GM06990 (cell line): ENCODE measurements around the gene S100A4.
A peak's percentile ranks its signal among the peaks of the same experiment; 100 is the strongest.

Experiments
- DNase-seq: peaks from one replicate; pipeline ENCODE4 v3.0.0-alpha.2; 2011; ENCODE audit not compliant: insufficient read length; ENCODE audit errors: extremely low read depth
- H3K27me3 ChIP-seq: replicated peaks from 2 replicates; pipeline ENCODE4 v1.6.0; 2011; ENCODE audit warnings: low read length; ENCODE audit not compliant: control insufficient read depth, insufficient read depth
- H3K36me3 ChIP-seq: 2 replicates; pipeline ENCODE4 v1.5.1; 2011; ENCODE audit warnings: low read length; ENCODE audit not compliant: control insufficient read depth, insufficient read depth
- H3K4me3 ChIP-seq: replicated peaks from 2 replicates; pipeline ENCODE4 v1.5.1; 2011; ENCODE audit warnings: low read depth, mild to moderate bottlenecking, control low read depth, low read length
- TF ChIP-seq, protein P1 (sequence below): IDR thresholded peaks from 2 replicates; pipeline ENCODE4 v1.5.1; 2011; ENCODE audit warnings: low read length, control low read depth, mild to moderate bottlenecking, inconsistent platforms; ENCODE audit not compliant: insufficient read depth, poor library complexity, severe bottlenecking

S100A4 gene

DNA sequence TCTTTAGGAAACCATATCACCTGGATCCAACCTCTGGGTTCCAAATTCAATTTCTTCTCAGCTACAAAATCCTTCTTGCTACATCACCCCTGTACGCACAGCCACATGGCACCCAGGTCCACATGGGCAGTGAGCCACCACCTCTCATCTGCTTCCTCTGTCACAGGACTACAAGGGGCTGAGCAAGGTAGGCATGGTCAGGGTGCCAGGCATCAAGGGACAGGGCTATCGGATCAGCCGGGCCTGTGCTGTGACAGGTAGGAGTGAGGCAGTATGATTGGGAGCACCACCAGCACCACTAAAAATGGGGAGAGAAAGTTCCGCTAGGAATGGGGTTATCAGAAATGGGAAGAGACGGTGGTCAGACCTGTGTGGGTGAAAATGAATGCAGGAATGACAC is 39.2 kb downstream of the S100A4 start:
- H3K27me3 ChIP-seq, result no peaks in the 10 kb centered on the region
- H3K36me3 ChIP-seq, result no peaks in the 10 kb centered on the region
- TF ChIP-seq, protein P1, sequence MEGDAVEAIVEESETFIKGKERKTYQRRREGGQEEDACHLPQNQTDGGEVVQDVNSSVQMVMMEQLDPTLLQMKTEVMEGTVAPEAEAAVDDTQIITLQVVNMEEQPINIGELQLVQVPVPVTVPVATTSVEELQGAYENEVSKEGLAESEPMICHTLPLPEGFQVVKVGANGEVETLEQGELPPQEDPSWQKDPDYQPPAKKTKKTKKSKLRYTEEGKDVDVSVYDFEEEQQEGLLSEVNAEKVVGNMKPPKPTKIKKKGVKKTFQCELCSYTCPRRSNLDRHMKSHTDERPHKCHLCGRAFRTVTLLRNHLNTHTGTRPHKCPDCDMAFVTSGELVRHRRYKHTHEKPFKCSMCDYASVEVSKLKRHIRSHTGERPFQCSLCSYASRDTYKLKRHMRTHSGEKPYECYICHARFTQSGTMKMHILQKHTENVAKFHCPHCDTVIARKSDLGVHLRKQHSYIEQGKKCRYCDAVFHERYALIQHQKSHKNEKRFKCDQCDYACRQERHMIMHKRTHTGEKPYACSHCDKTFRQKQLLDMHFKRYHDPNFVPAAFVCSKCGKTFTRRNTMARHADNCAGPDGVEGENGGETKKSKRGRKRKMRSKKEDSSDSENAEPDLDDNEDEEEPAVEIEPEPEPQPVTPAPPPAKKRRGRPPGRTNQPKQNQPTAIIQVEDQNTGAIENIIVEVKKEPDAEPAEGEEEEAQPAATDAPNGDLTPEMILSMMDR, result no peak
- no peak for DNase-seq
- H3K4me3 ChIP-seq, result no peak overlapping the region

DNA sequence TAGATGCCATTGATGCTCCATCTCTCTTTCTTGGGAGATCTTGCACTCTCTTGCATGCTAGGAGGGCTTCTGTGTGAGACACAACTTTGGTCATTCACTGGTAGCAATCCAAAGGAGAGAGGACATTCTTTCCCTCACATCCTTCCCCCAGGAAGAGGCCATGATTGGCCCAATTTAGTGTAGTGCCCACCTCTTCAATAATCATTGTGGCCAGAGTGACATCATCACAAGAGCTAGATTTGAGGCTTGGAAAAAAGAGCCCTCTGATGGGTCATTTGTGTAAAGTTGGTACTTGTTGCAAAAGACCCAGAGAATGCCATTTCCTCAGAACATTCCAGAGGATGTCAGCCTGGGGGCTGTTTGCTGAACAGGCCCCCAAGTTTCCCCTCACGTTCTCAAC is 40.0 kb downstream of the S100A4 start:
- DNase-seq, result no peak

DNA sequence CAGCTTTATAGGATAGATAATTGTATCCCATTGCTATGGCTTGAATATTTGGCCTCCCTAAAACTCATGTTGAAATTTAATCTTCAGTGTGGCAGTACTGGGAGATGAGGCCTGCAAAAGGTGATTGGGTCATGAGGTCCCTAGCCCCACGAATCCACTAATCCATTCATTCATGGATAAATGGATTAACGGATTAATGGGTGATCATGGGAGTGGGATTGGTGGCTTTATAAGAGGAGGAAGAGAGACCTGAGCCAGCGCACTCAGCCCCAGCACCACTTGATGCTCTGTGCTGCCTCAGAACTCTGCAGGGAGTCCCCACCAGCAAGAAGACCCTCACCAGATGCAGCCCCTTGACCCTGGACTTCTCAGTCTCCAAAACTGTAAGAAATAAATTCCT is 41.8 kb downstream of the S100A4 start:
- no peaks in the 10 kb centered on the region for H3K27me3 ChIP-seq
- TF ChIP-seq, protein P1, result no peak
- DNase-seq, result no peak
- no peak overlapping the region for H3K4me3 ChIP-seq
- no peaks in the 10 kb centered on the region for H3K36me3 ChIP-seq

More for the DNA sequence above, 40.0 kb downstream of the S100A4 start:
- TF ChIP-seq, protein P1, result no peak
- no peaks in the 10 kb centered on the region for H3K36me3 ChIP-seq
- no peak overlapping the region for H3K4me3 ChIP-seq
- H3K27me3 ChIP-seq, result no peaks in the 10 kb centered on the region

DNA sequence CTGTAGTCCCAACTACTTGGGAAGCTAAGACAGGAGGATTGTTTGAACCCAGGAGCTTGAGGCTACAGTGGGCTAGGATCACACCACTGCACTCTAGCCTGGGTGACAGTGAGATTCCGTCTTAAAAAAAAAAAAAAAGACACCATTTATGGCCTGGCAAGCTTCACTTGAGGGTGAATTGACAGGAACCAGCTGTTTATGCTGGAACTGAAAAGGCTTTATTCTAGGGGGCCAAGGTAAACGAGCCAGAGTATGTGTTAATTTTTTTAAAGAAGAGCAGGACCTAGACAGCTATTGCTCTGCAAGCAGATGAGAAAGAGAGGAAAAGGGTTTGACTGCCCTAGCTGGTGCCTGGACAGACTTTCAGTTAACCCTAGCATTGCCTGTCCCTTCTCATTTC is 46.9 kb downstream of the S100A4 start:
- TF ChIP-seq, protein P1, result no peak
- Histone ChIP-seq H3K4me3 (no peak overlapping the region), H3K36me3 (no peaks in the 10 kb centered on the region), H3K27me3 (no peaks in the 10 kb centered on the region; the same call in 1 of the 2 replicates)
- no peak for DNase-seq

DNA sequence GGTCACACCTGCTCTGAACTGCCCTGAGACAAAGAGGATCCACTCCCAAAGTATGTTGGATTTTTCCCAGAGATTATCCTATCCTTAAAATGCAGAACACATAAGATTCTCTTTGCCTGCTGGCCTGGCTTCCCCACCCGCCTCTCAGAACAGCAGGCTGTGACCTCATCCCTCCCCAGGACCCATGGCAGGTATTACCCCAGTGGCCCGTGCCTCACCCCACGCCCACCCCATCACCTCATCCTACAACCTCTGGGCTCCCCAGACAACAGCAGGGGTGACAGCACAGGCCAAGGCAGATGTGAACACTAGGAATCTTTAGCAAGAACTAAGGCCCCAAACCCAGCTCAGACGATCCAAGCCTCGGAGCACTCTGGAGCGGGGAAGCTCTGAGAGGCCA is 50.1 kb downstream of the S100A4 start:
- Histone ChIP-seq H3K36me3 (no peaks in the 10 kb centered on the region), H3K27me3 (no peaks in the 10 kb centered on the region; the same call in 1 of the 2 replicates), H3K4me3 (no peak overlapping the region)
- TF ChIP-seq, protein P1, result no peak
- DNase-seq, result no peak

DNA sequence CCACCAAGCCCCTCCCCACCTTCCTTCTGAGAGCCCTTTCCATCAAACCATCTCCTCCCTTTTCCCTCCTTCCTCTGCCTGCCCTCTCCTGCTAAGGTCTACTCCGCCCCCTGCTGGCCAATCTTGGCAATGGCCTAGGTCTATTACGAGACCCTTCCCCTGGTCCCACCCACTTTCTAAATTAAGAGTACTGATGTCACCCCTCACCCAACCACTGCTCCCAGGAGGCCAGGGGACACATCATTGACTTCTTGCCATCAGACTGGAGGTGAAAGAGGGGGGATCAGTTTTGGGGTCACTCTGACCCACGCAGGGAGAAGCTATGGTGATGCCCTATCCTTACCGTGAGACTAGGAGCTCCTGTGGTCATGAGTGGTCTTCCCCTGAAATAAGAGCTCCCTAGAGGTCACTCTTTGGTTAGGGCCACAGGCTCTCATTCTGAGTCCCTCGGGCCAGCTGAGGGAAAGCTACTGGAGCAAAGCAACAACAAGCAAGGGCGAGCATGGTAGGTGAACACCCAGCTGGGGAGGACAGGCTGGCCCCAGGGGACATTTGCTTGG is 50.5 kb downstream of the S100A4 start:
- no peak overlapping the region for H3K4me3 ChIP-seq
- peak; percentile 33 for DNase-seq
- H3K36me3 ChIP-seq, result no peaks in the 10 kb centered on the region
- TF ChIP-seq, protein P1, result peak; percentile 92
- no peaks in the 10 kb centered on the region; the same call in 1 of the 2 replicates for H3K27me3 ChIP-seq
